IMR-90 (cell line): ENCODE measurements around the gene BCL11A. TPM values are rescaled to one million over a fixed set of nuclear protein-coding genes. Genes with fewer than 3 reads are reported as not detected.

Experiments
- ATAC-seq: fragments of 200-7000 bp; cut with Tn5 transposase; 2 replicates; pipeline ENCODE4 v1.9.1; 2020; ENCODE audit warnings: low read depth, mild to moderate bottlenecking, moderate library complexity
- BruUV-seq: library from RNA; stranded (reverse); fragments of 400-500 nt; replicated peaks from 2 replicates; lab custom pipeline; 2021; lab: Mats Ljungman, UMichigan
- CTCF ChIA-PET: fragments of 300-600 bp; formaldehyde crosslinking; extraction: SDS; loops from one replicate; lab custom pipeline; 2021; ENCODE audit warnings: antibody characterized with exemption; lab: Yijun Ruan, JAX
- POLR2A ChIA-PET: fragments of 300-600 bp; sonication (Branson Sonifier 250); formaldehyde crosslinking; loops from one replicate; lab custom pipeline; 2022; ENCODE audit warnings: antibody characterized with exemption; ENCODE audit not compliant: unreplicated experiment; lab: Charles Lee
- DNase-seq: peaks from one replicate; pipeline ENCODE4 v3.0.0; 2013
- H2AFZ ChIP-seq: replicated peaks from 2 replicates; pipeline ENCODE3; 2013; ENCODE audit warnings: low read length, mild to moderate bottlenecking; ENCODE audit not compliant: poor library complexity
- H2AK5ac ChIP-seq: 2 replicates; pipeline ENCODE4 v1.6.1; 2013; ENCODE audit warnings: low read depth, low read length, inconsistent platforms
- H2AK9ac ChIP-seq: replicated peaks from 2 replicates; pipeline ENCODE3; 2013; ENCODE audit warnings: mild to moderate bottlenecking, low read depth, low read length, moderate library complexity; ENCODE audit not compliant: poor library complexity
- H2BK120ac ChIP-seq: 2 replicates; pipeline ENCODE4 v1.6.1; 2013; ENCODE audit warnings: low read depth, low read length, inconsistent platforms
- H2BK15ac ChIP-seq: 3 replicates; pipeline ENCODE4 v1.6.1; 2013; ENCODE audit warnings: low read depth, low read length, inconsistent platforms
- H2BK20ac ChIP-seq: 2 replicates; pipeline ENCODE4 v1.6.1; 2013; ENCODE audit warnings: low read depth, mild to moderate bottlenecking, inconsistent platforms, low read length, moderate library complexity
- H2BK5ac ChIP-seq: 2 replicates; pipeline ENCODE4 v1.6.1; 2013; ENCODE audit warnings: mild to moderate bottlenecking, low read depth, low read length, inconsistent platforms; ENCODE audit not compliant: poor library complexity, severe bottlenecking
- H3K14ac ChIP-seq: replicated peaks from 2 replicates; pipeline ENCODE4 v1.6.1; 2013; ENCODE audit warnings: low read depth, low read length, inconsistent platforms
- H3K18ac ChIP-seq: 2 replicates; pipeline ENCODE4 v1.6.1; 2013; ENCODE audit warnings: low read depth, low read length, control low read depth
- H3K23ac ChIP-seq: 2 replicates; pipeline ENCODE4 v1.6.1; 2013; ENCODE audit warnings: low read depth, low read length, inconsistent platforms
- H3K27ac ChIP-seq: 2 replicates; pipeline ENCODE4 v1.5.1; 2013; ENCODE audit warnings: mild to moderate bottlenecking, control low read depth, low read length; ENCODE audit not compliant: insufficient read depth
- H3K27me3 ChIP-seq: 2 replicates; pipeline ENCODE4 v1.6.1; 2013; ENCODE audit warnings: low read length; ENCODE audit not compliant: control insufficient read depth, insufficient read depth
- H3K36me3 ChIP-seq: 2 replicates; pipeline ENCODE4 v1.6.1; 2013; ENCODE audit warnings: low read length, mixed read lengths; ENCODE audit not compliant: control insufficient read depth, insufficient read depth
- H3K4ac ChIP-seq: 2 replicates; pipeline ENCODE4 v1.6.1; 2013; ENCODE audit warnings: low read depth, low read length, inconsistent platforms
- H3K4me1 ChIP-seq: 2 replicates; pipeline ENCODE4 v1.6.1; 2013; ENCODE audit warnings: low read length, mixed read lengths; ENCODE audit not compliant: control insufficient read depth, insufficient read depth
- H3K4me2 ChIP-seq: 2 replicates; pipeline ENCODE4 v1.6.1; 2013; ENCODE audit warnings: low read depth, mild to moderate bottlenecking, control low read depth, low read length, moderate library complexity
- H3K4me3 ChIP-seq: 2 replicates; pipeline ENCODE4 v1.5.1; 2013; ENCODE audit warnings: low read depth, mild to moderate bottlenecking, control low read depth, low read length, moderate library complexity; ENCODE audit not compliant: insufficient read depth
- H3K56ac ChIP-seq: 2 replicates; pipeline ENCODE4 v1.6.1; 2013; ENCODE audit warnings: low read length, inconsistent platforms; ENCODE audit not compliant: insufficient read depth; ENCODE audit errors: extremely low read depth
- H3K79me1 ChIP-seq, 2 experiments: 2 replicates each; pipeline ENCODE4 v1.6.1; 2013; ENCODE audit warnings: low read length in 2 of 2, inconsistent platforms in 1 of 2, low read depth in 1 of 2
- H3K9ac ChIP-seq: 2 replicates; pipeline ENCODE4 v1.6.1; 2013; ENCODE audit warnings: low read depth, low read length, control low read depth
- H3K9me1 ChIP-seq: 2 replicates; pipeline ENCODE4 v1.6.1; 2013; ENCODE audit warnings: low read length, inconsistent platforms; ENCODE audit not compliant: insufficient read depth
- H3K9me3 ChIP-seq: 2 replicates; pipeline ENCODE4 v1.6.1; 2013; ENCODE audit warnings: low read length; ENCODE audit not compliant: control insufficient read depth, insufficient read depth
- H4K20me1 ChIP-seq: 2 replicates; pipeline ENCODE4 v1.6.1; 2013; ENCODE audit warnings: low read length, inconsistent platforms; ENCODE audit not compliant: insufficient read depth
- H4K5ac ChIP-seq: 2 replicates; pipeline ENCODE4 v1.6.1; 2013; ENCODE audit warnings: mild to moderate bottlenecking, low read depth, low read length, control low read depth
- H4K8ac ChIP-seq, 2 experiments: 2 replicates each; pipeline ENCODE4 v1.6.1; 2013; ENCODE audit warnings: low read depth in 2 of 2, low read length in 2 of 2, control low read depth in 1 of 2, inconsistent platforms in 1 of 2
- H4K91ac ChIP-seq: 2 replicates; pipeline ENCODE4 v1.6.1; 2013; ENCODE audit warnings: low read depth, low read length, inconsistent platforms; ENCODE audit not compliant: insufficient read depth
- BHLHE40 ChIP-seq: fragments of 150-350 bp; IDR thresholded peaks from 2 replicates; pipeline ENCODE4 v1.6.1; 2016; ENCODE audit warnings: mild to moderate bottlenecking, low read depth, low read length
- ELK1 ChIP-seq: fragments of 150-350 bp; IDR thresholded peaks from 2 replicates; pipeline ENCODE4 v1.6.1; 2016; ENCODE audit warnings: low read depth, mild to moderate bottlenecking, low read length, moderate library complexity, borderline replicate concordance
- MXI1 ChIP-seq: IDR thresholded peaks from 2 replicates; pipeline ENCODE4 v1.6.1; 2012; ENCODE audit warnings: low read depth, mild to moderate bottlenecking, low read length, moderate library complexity, borderline replicate concordance
- RFX5 ChIP-seq: IDR thresholded peaks from 2 replicates; pipeline ENCODE4 v1.8.0; 2012; ENCODE audit warnings: low read depth, mild to moderate bottlenecking, low read length, moderate library complexity
- WGBS, 2 experiments: methylation state at CpG; one replicate each; pipeline versions ENCODE4 v1.1.5 to v1.1.7; 2013; ENCODE audit warnings: missing lambda C conversion rate in 2 of 2; ENCODE audit not compliant: insufficient read length in 1 of 2; ENCODE audit errors: extremely low coverage in 2 of 2; 5-methylcytosine and 5-hydroxymethylcytosine counted together
- dilution Hi-C: fragments of 300-500 bp; cut with HindIII; formaldehyde crosslinking; loops from one replicate; pipeline ENCODE4 v1.14.3; 2018; ENCODE audit warnings: low sequenced_read_pairs; ENCODE audit not compliant: unreplicated experiment
- in situ Hi-C: fragments of 300-500 bp; cut with MboI; formaldehyde crosslinking; loops from 3 replicates; pipeline ENCODE4 v1.14.3; 2019; ENCODE audit warnings: low sequenced_read_pairs, inconsistent platforms, mixed read lengths
- intact Hi-C: fragments of 100-400 bp; cut with micrococcal nuclease; formaldehyde crosslinking; loops from 2 replicates; pipeline ENCODE4 v1.10.0; 2022
- polyA plus RNA-seq, 3 experiments: library from polyadenylated mRNA; depleted of rRNA; stranded (reverse); fragments of >200 nt; gene quantifications; 2 replicates each; pipeline ENCODE4 v1.2.3, GENCODE V29; 2012; ENCODE audit warnings: low replicate concordance in 1 of 3
- total RNA-seq: library from RNA; depleted of rRNA; stranded (reverse); fragments of >200 nt; gene quantifications from 2 replicates; pipeline ENCODE4 v1.2.3, GENCODE V29; 2012

The BCL11A gene
- total and polyA plus RNA-seq, 2 of the 4 experiments (the other 2 are of a cell fraction) = 1.0 to 1.1 TPM

DNA sequence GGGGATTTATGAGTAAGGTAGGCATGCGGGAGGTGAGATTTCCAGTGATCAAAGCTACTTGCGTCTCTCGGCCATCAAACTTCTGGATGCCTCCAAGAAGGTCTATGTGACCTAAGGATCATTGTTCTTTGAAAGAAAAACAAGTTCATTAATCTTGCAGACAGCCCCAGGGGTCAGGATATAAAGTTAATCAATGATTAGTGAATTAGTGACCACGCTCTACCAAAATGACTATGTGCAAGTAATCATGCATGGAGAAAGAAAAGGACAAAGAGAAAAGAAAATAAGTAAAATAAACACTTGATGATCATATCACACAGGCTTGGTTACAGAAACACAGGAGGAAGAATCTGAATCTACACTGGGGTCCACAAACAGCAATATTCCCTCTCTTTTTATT lies 42.5 kb upstream of the BCL11A start:
- H2BK20ac ChIP-seq = no peak overlapping the region
- in situ Hi-C loops = loop anchor here (25.0 kb wide), 1 partner anchor 1834 kb away; no protein-coding TSS in a partner anchor
- no peak overlapping the region for H4K5ac ChIP-seq
- ChIA-PET CTCF (no interaction called here), POLR2A (interaction anchor here (0.6 kb wide), 1 partner anchor 171 kb away, joined by 3 read pairs; no protein-coding TSS in a partner anchor)
- H3K79me1 ChIP-seq = no peaks in the 10 kb centered on the region
- no peak overlapping the region for H3K27ac ChIP-seq
- H3K27me3 ChIP-seq = no peaks in the 10 kb centered on the region
- dilution Hi-C loops = no loop called here
- H4K91ac ChIP-seq = no peak overlapping the region
- no peak overlapping the region for H3K9ac ChIP-seq
- no peak overlapping the region for H2AK9ac ChIP-seq
- H4K20me1 ChIP-seq = no peaks in the 10 kb centered on the region
- no peak for DNase-seq
- H4K8ac ChIP-seq = no peak overlapping the region
- H3K14ac ChIP-seq = no peak overlapping the region
- no peak overlapping the region for H3K23ac ChIP-seq
- BruUV-seq = no TSS peak
- no peak for ATAC-seq
- H3K4me2 ChIP-seq = no peak overlapping the region
- no peak overlapping the region for H3K56ac ChIP-seq
- TF ChIP-seq ELK1 (no peak), MXI1 (no peak), BHLHE40 (no peak), RFX5 (no peak)
- H3K18ac ChIP-seq = no peak overlapping the region
- intact Hi-C loops = no loop called here
- no peaks in the 10 kb centered on the region for H3K9me3 ChIP-seq
- no peak overlapping the region for H2AK5ac ChIP-seq
- no peaks in the 10 kb centered on the region for H3K9me1 ChIP-seq
- no peak overlapping the region for H2BK15ac ChIP-seq
- no peak overlapping the region for H3K4me3 ChIP-seq
- no CpG with 5 or more reads among the region's 4 CpGs for WGBS, 2 experiments
- H3K36me3 ChIP-seq = no peaks in the 10 kb centered on the region
- no peak overlapping the region for H3K4ac ChIP-seq
- H2AFZ ChIP-seq = no peak overlapping the region
- H2BK120ac ChIP-seq = no peak overlapping the region
- H3K4me1 ChIP-seq = no peaks in the 10 kb centered on the region
- H2BK5ac ChIP-seq = no peak overlapping the region
